ENCODE results near the gene TANGO2. TPM values are rescaled to one million over a fixed set of nuclear protein-coding genes. Genes with fewer than 3 reads are reported as not detected.

TANGO2 gene
- total and polyA plus RNA-seq, 9 of the 15 experiments (the other 6 are each of a cell fraction or from before 2014, with no cell fraction given): 15.5 to 94.9 (median 70.1) TPM

- TF ChIP-seq ZNF175 (CRISPR knock-in tag; IDR thresholded peaks at IDR 0.05; ENCODE audit: low read depth): no peak
- no peak for TF ChIP-seq ELK1 (CRISPR knock-in tag; IDR thresholded peaks at IDR 0.05)
- TF ChIP-seq TAF9B (IDR thresholded peaks at IDR 0.05; ENCODE audit: partially characterized antibody): no peak
- TF ChIP-seq THRA (IDR thresholded peaks at IDR 0.05): no peak
- no peak for TF ChIP-seq ZNF395 (CRISPR knock-in tag; IDR thresholded peaks at IDR 0.05)
- TF ChIP-seq SIN3B (IDR thresholded peaks at IDR 0.05; ENCODE audit: low read depth): no peak
- TF ChIP-seq C11orf30 (IDR thresholded peaks at IDR 0.05; ENCODE audit: low read depth): no peak
- TF ChIP-seq DLX4 (CRISPR knock-in tag; IDR thresholded peaks at IDR 0.05): no peak
- no peak for TF ChIP-seq ZNF780A (CRISPR knock-in tag; IDR thresholded peaks at IDR 0.05)
- TF ChIP-seq HDGF (IDR thresholded peaks at IDR 0.05): no peak
- TF ChIP-seq SRSF9 (IDR thresholded peaks at IDR 0.05; ENCODE audit: borderline replicate concordance, low read depth, low read length): no peak
- no peak for TF ChIP-seq DPF2 (IDR thresholded peaks at IDR 0.05)
- TF ChIP-seq ASH1L (IDR thresholded peaks at IDR 0.05; ENCODE audit: borderline replicate concordance, low read depth, partially characterized antibody): no peak
- no peak for TF ChIP-seq ZBTB9 (CRISPR knock-in tag; IDR thresholded peaks at IDR 0.05)
- TF ChIP-seq ZNF785 (CRISPR knock-in tag; IDR thresholded peaks at IDR 0.05): no peak
- no peak for TF ChIP-seq E2F8 (IDR thresholded peaks at IDR 0.05; ENCODE audit: low read depth, partially characterized antibody)
- TF ChIP-seq ZNF583 (CRISPR knock-in tag; IDR thresholded peaks at IDR 0.05): no peak
Observed at GRCh38 chr22:20040327-20041200, 19.7 kb downstream of the TANGO2 start (continued).

Measured in K562 (cell line).